HG03095 (cell line): Measurements from ENCODE around the gene PCSK6.

Experiments
- ATAC-seq: cut with Tn5 transposase; IDR thresholded peaks from one replicate; pipeline ENCODE4 v1.9.1; 2021; ENCODE audit warnings: moderate library complexity; ENCODE audit not compliant: unreplicated experiment

Gene PCSK6

DNA sequence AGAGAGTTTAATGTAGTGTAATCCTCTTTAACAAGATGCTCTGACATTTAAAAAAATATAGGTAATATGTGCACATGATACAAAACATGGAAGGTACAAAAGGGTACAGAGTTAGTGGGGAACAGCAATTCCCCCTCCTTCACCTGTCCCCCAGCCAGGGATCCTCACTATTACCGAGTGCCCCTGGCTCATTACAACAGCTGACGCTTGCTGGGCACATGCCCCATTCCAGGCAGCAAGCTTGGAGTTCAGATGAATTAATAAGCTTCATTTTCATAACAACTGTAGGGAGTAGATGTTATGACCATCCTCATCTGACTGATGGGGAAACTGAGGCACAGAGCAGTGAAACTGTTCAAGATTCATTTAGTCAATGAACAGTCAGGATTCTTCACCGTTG is 41.2 kb downstream of the PCSK6 start:
- ATAC-seq: no peak

GRCh38 chr15:101447561-101448071 is 41.9 kb downstream of the PCSK6 start:
- no peak for ATAC-seq

DNA sequence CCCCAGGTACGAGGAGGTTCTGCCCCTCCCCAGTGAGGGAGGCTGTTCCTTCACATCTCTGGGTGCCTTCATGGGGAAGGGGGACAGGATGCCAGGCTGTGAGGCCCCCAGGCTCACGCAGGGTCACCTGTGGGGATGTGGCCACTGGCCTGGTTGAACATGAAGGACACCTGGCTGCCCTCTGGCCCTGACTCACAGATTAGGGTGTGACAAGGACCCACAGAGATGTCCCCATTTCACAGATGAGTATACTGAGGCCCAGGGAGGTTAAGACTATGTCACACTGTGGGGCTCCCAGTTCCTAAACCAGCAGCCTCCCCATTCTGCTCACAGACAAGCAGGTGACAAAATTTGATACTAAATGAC is 42.4 kb downstream of the PCSK6 start:
- ATAC-seq: no peak

DNA sequence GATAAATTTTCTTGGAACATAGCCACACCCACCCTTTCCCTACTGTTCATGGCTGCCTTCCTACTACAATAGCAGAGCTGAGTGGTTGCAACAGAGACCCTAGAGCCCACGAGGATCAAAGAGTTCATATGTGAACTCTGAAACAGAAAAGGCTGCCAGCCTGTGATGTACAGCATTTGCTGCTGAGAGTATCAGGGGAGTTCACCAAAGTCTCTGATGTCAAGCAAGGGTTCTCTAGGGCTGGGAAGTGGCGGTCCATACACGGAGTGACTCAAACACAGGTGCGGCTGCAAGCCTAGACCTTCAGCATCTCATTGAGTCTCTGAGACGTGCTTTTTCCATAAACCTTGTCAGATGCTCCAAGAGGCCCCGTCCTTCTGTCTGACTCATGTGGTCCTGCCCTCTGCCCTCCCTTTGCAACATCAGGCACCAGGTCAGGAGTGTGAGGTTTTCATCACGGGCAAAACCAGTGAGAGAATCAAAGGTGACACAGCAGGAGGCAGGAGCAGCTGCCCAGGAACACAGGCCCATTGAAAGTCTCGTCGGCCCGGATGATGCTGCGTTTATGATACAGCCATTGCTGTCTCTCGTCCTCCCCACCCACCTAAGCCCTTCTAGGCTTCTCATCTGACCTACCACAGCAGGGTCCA is 42.9 kb downstream of the PCSK6 start:
- no peak for ATAC-seq

GRCh38 chr15:101445562-101446517 is 43.7 kb downstream of the PCSK6 start:
- no peak for ATAC-seq

GRCh38 chr15:101444807-101445508 is 44.5 kb downstream of the PCSK6 start:
- ATAC-seq: no peak

DNA sequence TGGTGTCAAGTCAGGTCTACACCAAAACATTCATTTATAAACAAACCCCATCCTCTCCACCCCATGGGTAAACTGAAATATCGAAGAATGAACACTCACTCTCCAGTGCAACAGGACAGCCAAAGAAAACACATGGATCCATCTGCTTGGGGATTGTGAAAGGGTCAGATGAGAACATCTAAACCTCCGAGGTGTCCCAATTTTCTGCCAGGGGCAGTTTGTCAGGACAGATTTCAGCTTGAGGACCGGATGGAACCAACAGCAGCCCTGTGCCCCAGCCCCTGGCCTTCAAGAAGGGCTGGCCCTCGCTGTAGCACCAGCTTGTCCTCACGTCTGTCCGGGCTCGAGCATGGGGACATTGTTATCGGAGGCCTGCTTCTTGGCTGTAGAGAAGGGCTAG is 45.5 kb downstream of the PCSK6 start:
- ATAC-seq: no peak

DNA sequence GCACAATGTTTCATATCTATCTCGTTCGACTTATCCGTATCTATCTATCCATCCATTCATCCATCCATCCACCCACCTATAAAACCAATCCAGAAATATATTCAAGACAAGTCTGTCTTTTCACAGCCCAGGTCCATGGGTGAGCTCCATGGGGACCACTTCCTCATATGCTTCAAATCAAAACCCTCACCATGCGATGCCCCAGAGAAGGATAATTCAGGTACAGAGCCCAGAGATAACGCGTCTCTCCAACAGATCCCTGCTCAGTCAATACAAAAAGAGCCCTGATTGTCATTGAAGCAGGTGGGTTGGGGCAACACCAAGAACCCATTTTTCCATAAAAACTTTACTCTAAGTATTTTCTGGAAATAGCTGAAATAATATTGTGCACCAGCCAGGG is 47.2 kb downstream of the PCSK6 start:
- ATAC-seq: no peak

DNA sequence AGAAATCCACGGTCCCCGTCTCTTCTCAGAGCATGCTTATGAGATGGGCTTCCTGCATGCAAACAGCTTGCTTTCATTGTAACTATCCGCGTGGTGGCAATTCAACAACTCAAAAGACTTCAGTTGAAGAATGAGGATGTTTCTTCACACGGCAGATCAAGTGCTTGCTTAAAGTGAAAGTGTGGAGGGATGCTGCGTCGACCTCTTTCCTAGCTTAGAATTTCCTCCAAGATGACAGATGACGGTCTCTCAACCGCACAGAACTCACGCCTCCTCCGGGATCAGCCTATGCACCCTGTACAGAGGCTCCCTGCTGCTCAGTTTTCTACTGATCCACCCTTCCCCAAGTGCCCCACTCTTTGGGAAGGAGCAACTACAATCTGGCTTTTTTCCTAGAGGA is 47.8 kb downstream of the PCSK6 start:
- ATAC-seq: no peak

DNA sequence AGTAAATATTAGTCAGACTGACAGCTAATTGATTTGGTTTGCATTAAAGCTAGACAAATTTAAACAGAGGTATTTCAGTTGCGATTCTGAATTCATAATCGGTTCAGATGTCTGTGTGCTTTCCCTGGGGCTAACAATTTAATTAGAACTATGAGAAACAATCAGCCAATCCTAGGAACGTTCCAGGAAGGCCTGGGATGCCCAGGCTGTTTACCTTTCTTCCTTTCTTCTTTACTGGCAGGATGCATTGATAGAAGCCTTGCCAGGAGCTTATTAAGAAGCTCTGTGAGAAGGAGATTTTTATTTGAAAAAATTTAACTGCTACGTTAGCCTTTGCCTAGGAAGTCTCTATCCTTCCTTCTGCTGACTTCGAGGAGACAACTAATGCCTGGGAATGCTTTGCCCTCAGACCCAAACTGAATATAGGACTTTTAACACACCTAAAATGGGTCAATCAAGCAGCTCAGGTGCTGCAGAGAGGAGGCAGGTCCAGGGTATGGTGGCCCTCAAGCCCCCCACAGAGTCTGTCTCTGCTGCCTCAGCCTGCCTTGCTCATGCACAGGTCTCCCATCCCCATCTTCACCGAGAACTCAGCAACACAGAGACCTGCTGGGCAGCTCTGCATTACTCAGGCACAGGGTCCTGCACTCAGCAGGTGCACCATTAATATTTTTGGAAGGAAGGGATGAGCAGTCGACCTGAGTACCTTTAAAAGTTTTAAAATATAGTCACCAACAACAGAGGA is 48.5 kb downstream of the PCSK6 start:
- ATAC-seq: no peak

DNA sequence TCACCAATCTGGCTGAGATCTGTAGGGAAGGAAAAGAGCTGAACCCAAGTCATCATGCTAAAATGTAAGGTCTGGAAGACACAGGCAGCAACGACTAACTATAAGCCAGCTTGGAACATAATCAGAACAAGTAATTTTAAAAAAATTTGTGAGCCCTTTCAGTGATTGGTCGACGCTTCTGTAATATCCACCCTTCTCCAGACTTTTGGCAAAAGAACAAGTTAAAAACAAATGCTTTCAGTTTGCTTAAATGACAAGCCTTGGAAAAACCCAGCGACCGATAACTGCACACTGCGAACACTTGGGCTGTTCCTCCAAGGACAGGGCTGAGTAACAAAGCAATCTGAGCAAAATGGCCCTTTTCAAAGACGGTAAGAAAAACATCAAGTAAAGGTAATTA is 49.6 kb downstream of the PCSK6 start:
- ATAC-seq: no peak

GRCh38 chr15:101439285-101439919 is 50.1 kb downstream of the PCSK6 start:
- no peak for ATAC-seq

- ATAC-seq: no peak
Observed at GRCh38 chr15:101438482-101439284, 50.8 kb downstream of the PCSK6 start.

- ATAC-seq: no peak
Observed at GRCh38 chr15:101437618-101438481, 51.7 kb downstream of the PCSK6 start.

DNA sequence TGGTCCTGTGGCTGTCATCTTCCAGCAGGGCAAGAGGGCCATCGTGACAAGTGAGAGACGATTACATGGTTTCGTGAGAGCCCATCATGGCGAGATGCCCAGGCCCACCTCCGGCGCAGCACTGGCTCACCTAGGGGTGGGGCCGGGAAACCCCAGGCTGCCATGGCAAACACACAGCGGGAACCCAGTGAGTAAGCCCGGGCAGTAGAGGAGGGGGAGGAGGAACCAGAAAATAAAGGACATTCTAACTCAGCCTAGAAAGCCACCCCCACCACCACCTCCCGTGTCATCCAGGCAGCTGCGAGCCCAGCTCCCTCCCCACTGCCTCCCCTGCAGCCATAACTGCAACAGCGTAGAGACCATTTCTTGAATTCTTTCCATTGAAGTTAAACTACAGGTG is 52.3 kb downstream of the PCSK6 start:
- no peak for ATAC-seq

DNA sequence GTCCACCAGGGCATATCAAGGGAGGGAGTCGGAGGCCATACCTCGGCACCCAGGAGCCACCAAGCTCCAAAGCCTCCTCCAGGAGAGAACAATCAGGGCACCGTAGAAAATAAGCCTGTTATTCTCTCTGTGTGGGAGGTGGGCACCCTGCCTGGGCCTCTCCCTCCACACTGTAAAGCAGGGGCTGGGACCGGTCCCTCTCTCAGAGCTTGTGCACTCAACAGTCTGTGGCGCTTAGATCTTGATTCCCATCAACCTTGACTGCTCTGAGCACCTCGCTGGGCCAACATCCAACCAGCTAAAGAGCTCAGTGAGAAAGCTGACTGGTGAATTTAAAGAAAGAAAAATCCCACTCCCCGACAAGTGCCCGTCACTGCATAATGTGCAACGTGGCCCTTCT is 53.0 kb downstream of the PCSK6 start:
- no peak for ATAC-seq

GRCh38 chr15:101435761-101436160 is 53.7 kb downstream of the PCSK6 start:
- no peak for ATAC-seq

DNA sequence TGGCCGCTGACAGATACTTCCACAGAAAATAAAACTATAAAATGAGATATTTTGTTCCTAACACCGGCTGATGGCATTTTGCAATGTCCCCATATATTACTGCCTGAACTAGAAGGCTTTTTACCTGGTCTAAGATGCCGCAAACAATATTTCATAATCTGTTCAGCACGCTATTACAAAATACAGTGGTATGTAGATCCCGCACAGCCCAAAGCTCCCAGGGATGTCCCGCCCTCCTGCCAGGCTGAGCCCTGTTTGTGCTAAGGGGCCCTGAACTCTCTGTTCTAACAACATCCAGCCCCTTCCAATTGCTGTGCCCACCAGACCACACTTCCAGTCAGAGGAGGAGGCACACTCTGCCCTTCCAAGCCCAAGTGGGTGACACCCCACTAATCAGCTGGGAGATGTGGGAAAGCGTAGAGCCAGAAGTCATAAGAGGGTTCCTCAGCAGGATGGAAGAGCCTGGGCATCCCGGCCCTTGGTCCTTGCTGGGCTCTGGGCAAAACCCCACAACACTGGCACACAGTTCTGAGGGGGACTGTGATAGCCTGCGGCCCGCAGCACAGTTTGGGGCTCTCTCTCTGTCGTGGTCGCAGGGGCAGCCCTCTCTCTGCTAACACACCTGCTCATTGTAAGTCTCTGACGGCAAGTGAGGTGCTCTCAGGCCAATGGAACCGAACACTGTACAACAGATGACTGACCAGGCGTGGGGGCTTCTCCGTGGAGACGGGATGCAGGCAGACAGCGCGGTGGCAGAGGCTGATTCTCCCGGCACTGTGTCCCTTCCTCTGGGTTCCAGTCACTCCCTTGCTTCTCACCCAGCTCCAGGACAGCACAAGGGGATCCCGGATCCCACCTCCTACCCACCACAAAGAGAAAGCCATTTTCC is 55.2 kb downstream of the PCSK6 start:
- no peak for ATAC-seq
